ENCODE data around the gene BICDL1.

Gene BICDL1

DNA sequence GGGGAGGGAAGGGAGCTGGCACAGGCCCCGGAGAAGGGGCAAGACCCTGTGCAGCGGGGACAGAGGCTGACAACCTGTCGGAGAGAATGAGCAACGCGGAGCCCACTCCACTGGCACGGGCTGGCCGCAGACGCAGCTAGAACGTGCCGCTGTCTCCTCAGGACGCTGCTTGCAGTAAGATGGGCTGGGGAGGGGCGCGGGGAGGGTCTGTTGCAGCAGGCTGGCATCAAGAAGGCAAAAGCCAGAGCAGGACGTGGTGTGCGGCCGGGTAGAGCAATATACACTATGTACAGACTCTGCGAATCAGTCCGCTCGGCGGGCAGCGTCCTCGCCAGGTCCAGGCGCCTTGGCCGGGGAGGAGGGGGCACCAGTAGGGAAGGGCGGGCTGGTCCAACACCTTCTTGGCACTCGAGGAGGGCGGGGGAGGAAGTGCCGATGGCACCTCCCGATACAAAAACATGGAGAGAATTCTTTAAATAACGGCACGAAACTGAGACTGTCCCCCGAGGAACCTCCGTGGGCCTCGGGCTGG lies 107.7 kb downstream of the BICDL1 start:
- H3K79me2 ChIP-seq (ENCODE audit: insufficient read depth, low read length), result peaks cover 26% of the 10 kb centered on the region
- no peak overlapping the region for H3K27ac ChIP-seq (ENCODE audit: low read depth, low read length)
- H3K9ac ChIP-seq (ENCODE audit: low read length), result no peak overlapping the region
- no peaks in the 10 kb centered on the region for H3F3A ChIP-seq (ENCODE audit: insufficient read depth)
- H3K36me3 ChIP-seq (ENCODE audit: low read length), result no peaks in the 10 kb centered on the region
- no peaks in the 10 kb centered on the region; the same call in 1 of the 2 replicates for H4K20me1 ChIP-seq (ENCODE audit: low read depth, low read length)
- H3K27me3 ChIP-seq (ENCODE audit: low read length), result no peaks in the 10 kb centered on the region
- H2AFZ ChIP-seq (ENCODE audit: low read depth, low read length, severe bottlenecking), result no peak overlapping the region
- H3K4me3 ChIP-seq (ENCODE audit: insufficient read depth, low read length, poor library complexity, severe bottlenecking), result no peak overlapping the region
- H3K9me2 ChIP-seq (replicated peaks; ENCODE audit: insufficient read depth, low read length), result no peaks in the 10 kb centered on the region
- TF ChIP-seq EZH2phosphoT487 (conservative IDR thresholded peaks at IDR 0.05; ENCODE audit: low read length), result no peak
- TF ChIP-seq CTCF (IDR thresholded peaks at IDR 0.05; ENCODE audit: insufficient read depth, low read length, poor library complexity, severe bottlenecking), result no peak
- H3K9me3 ChIP-seq (ENCODE audit: insufficient read depth, low read length), result no peaks in the 10 kb centered on the region
- H3K4me2 ChIP-seq (ENCODE audit: low read depth, low read length, poor library complexity, severe bottlenecking), result no peak overlapping the region

DNA sequence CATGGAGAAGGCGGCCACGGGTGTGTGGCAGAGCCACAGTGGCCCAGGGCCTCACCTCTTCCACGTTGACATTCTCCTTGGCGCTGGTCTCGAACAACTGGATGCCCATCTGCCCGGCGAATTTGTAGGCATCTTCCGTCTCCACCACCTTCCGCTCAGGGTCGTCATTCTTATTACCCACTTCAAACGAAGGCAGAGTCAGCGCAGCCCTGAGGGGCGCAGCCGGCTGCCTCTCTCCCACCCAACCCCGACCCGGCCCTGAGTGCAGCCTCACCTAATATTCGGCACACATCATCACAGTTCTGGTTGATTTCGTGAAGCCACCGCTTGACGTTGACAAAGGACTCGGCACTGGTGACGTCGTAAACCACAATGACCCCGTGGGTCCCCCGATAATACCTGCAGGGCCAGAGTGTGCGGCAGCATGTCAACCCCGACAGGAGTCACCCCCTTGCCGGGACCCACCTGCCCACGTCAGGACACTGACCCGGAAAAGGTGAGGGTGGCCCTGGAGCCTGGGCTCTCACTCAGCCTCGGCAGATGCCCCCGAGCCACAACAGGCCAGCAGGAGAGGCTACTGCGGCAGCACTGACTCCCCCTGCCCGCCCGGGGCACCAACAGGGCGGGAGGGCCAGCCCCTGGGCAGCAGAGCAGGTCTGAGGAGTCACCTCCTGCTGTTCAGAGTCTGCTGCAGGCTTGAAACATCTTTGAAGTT lies 109.9 kb downstream of the BICDL1 start:
- no peaks in the 10 kb centered on the region for H3K36me3 ChIP-seq (ENCODE audit: low read length)

DNA sequence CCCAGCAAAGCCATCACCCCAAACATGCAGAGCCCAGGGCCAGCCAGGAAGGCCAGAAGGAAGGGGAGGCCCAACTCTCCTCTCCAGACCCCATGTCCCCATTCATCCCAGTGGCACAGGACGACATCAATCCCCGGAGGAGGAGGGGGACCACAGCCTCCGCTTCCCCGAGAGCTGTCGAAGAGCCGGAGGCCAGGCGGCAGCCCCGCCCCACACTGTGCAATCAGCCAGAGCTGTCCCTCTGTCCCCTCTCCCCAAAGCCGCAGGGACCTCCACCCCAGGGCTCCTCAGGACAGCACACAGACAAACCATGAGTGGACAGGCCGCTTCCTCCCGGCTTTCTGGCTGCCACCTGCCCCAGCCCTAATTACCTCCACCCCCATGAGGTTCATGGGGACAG lies 110.7 kb downstream of the BICDL1 start:
- Histone ChIP-seq H3K4me2 (ENCODE audit: low read depth, low read length, poor library complexity, severe bottlenecking) (no peak overlapping the region), H3K9me2 (replicated peaks; ENCODE audit: insufficient read depth, low read length) (no peaks in the 10 kb centered on the region), H3K27ac (ENCODE audit: low read depth, low read length) (no peak overlapping the region), H3F3A (ENCODE audit: insufficient read depth) (no peaks in the 10 kb centered on the region), H3K36me3 (ENCODE audit: low read length) (no peaks in the 10 kb centered on the region), H3K79me2 (ENCODE audit: insufficient read depth, low read length) (peaks cover 56% of the 10 kb centered on the region), H4K20me1 (ENCODE audit: low read depth, low read length) (no peaks in the 10 kb centered on the region; the same call in 1 of the 2 replicates), H2AFZ (ENCODE audit: low read depth, low read length, severe bottlenecking) (no peak overlapping the region), H3K9me3 (ENCODE audit: insufficient read depth, low read length) (no peaks in the 10 kb centered on the region), H3K9ac (ENCODE audit: low read length) (no peak overlapping the region), H3K27me3 (ENCODE audit: low read length) (no peaks in the 10 kb centered on the region), H3K4me3 (ENCODE audit: insufficient read depth, low read length, poor library complexity, severe bottlenecking) (no peak overlapping the region)
- TF ChIP-seq EZH2phosphoT487 (conservative IDR thresholded peaks at IDR 0.05; ENCODE audit: low read length) (no peak), CTCF (IDR thresholded peaks at IDR 0.05; ENCODE audit: insufficient read depth, low read length, poor library complexity, severe bottlenecking) (no peak)

More for the DNA sequence above, 109.9 kb downstream of the BICDL1 start:
- Histone ChIP-seq H4K20me1 (ENCODE audit: low read depth, low read length) (no peaks in the 10 kb centered on the region; the same call in 1 of the 2 replicates), H3K79me2 (ENCODE audit: insufficient read depth, low read length) (peaks cover 48% of the 10 kb centered on the region), H3K9ac (ENCODE audit: low read length) (no peak overlapping the region), H3K9me3 (ENCODE audit: insufficient read depth, low read length) (no peaks in the 10 kb centered on the region), H3K4me3 (ENCODE audit: insufficient read depth, low read length, poor library complexity, severe bottlenecking) (no peak overlapping the region), H2AFZ (ENCODE audit: low read depth, low read length, severe bottlenecking) (no peak overlapping the region), H3K27me3 (ENCODE audit: low read length) (no peaks in the 10 kb centered on the region), H3K9me2 (replicated peaks; ENCODE audit: insufficient read depth, low read length) (no peaks in the 10 kb centered on the region), H3K4me2 (ENCODE audit: low read depth, low read length, poor library complexity, severe bottlenecking) (no peak overlapping the region), H3K27ac (ENCODE audit: low read depth, low read length) (no peak overlapping the region), H3F3A (ENCODE audit: insufficient read depth) (no peaks in the 10 kb centered on the region)
- TF ChIP-seq CTCF (IDR thresholded peaks at IDR 0.05; ENCODE audit: insufficient read depth, low read length, poor library complexity, severe bottlenecking) (no peak), EZH2phosphoT487 (conservative IDR thresholded peaks at IDR 0.05; ENCODE audit: low read length) (no peak)
